GM12878 (cell line): ENCODE measurements around the gene PRR9. TPM values are rescaled to one million over a fixed set of nuclear protein-coding genes. Genes with fewer than 3 reads are reported as not detected.

Experiments used
- ATAC-seq: fragments of 200-7000 bp; cut with Tn5 transposase; 3 replicates; pipeline ENCODE4 v1.9.1; 2020; ENCODE audit warnings: mild to moderate bottlenecking, moderate library complexity
- BruUV-seq: library from RNA; stranded (reverse); fragments of 400-500 nt; replicated peaks from 2 replicates; lab custom pipeline; 2021; lab: Mats Ljungman, UMichigan
- CTCF ChIA-PET: fragments of 300-600 bp; sonication (Branson Sonifier 250); formaldehyde crosslinking; extraction: SDS; loops from one replicate; lab custom pipeline; 2021; ENCODE audit warnings: inconsistent platforms; lab: Yijun Ruan, JAX
- POLR2A ChIA-PET: fragments of 350-600 bp; formaldehyde crosslinking; extraction: SDS; loops from one replicate; lab custom pipeline; 2021; ENCODE audit warnings: inconsistent platforms; lab: Charles Lee
- RAD21 ChIA-PET: fragments of 300-600 bp; sonication (Branson Sonifier 250); formaldehyde crosslinking; loops from one replicate; lab custom pipeline; 2023; ENCODE audit warnings: antibody characterized with exemption; ENCODE audit not compliant: unreplicated experiment; lab: Charles Lee
- SMC1A ChIA-PET: fragments of 300-600 bp; sonication (Branson Sonifier 250); formaldehyde crosslinking; loops from one replicate; lab custom pipeline; 2023; ENCODE audit not compliant: unreplicated experiment, uncharacterized antibody; lab: Charles Lee
- DNase-seq: peaks from one replicate; pipeline ENCODE4 v3.0.0-alpha.2; 2011; ENCODE audit warnings: low read depth, low spot score
- FAIRE-seq: peaks from 3 replicates; lab custom pipeline; 2011; peaks lifted over from hg19 to GRCh38; lab: Jason Lieb, UNC
- H2AFZ ChIP-seq: 2 replicates; pipeline ENCODE4 v1.6.0; 2011; ENCODE audit warnings: low read depth, low read length, control low read depth; ENCODE audit not compliant: control insufficient read depth
- H3K27ac ChIP-seq: 2 replicates; pipeline ENCODE4 v1.5.1; 2011; ENCODE audit warnings: control low read depth; ENCODE audit not compliant: control insufficient read depth, insufficient read depth
- H3K27me3 ChIP-seq, 2 experiments: replicated peaks in 1 of 2; 2 replicates each; pipeline versions ENCODE4 v1.6.0 to v1.6.1; 2011; ENCODE audit warnings: low read length in 1 of 2; ENCODE audit not compliant: control insufficient read depth in 2 of 2, insufficient read depth in 2 of 2
- H3K36me3 ChIP-seq, 2 experiments: 2 replicates each; pipeline ENCODE4 v1.5.1; 2011; ENCODE audit warnings: low read length in 1 of 2; ENCODE audit not compliant: control insufficient read depth in 2 of 2, insufficient read depth in 2 of 2
- H3K4me1 ChIP-seq: 2 replicates; pipeline ENCODE4 v1.6.1; 2011; ENCODE audit warnings: mild to moderate bottlenecking, low read length, moderate library complexity, mixed read lengths; ENCODE audit not compliant: control insufficient read depth, insufficient read depth
- H3K4me2 ChIP-seq: 2 replicates; pipeline ENCODE4 v1.6.0; 2011; ENCODE audit warnings: control low read depth; ENCODE audit not compliant: control insufficient read depth, insufficient read depth
- H3K4me3 ChIP-seq: fragments of 200-600 bp; sonication (generic); 2 replicates; pipeline ENCODE4 v1.5.1; 2016
- H3K79me2 ChIP-seq: 2 replicates; pipeline ENCODE4 v1.6.0; 2011; ENCODE audit warnings: low read length; ENCODE audit not compliant: control insufficient read depth, insufficient read depth
- H3K9ac ChIP-seq: 2 replicates; pipeline ENCODE4 v1.8.0; 2011; ENCODE audit warnings: low read length, control low read depth, mixed read lengths; ENCODE audit not compliant: control insufficient read depth, insufficient read depth
- H3K9me3 ChIP-seq: replicated peaks from 3 replicates; pipeline ENCODE4 v1.5.1; 2011; ENCODE audit warnings: mild to moderate bottlenecking, low read length; ENCODE audit not compliant: control insufficient read depth, insufficient read depth
- H4K20me1 ChIP-seq: 2 replicates; pipeline ENCODE4 v1.6.0; 2011; ENCODE audit not compliant: control insufficient read depth, insufficient read depth
- ASH2L ChIP-seq: fragments of 300-600, 200-600 bp; sonication (generic); IDR thresholded peaks from 2 replicates; pipeline ENCODE4 v1.6.1; 2017; ENCODE audit warnings: low read depth, mild to moderate bottlenecking, borderline replicate concordance
- CHD4 ChIP-seq: fragments of 200-600 bp; sonication (generic); IDR thresholded peaks from 2 replicates; pipeline ENCODE4 v1.6.1; 2016; ENCODE audit warnings: mild to moderate bottlenecking
- CTCF ChIP-seq, 3 experiments: IDR thresholded peaks in 2 of 3; conservative IDR thresholded peaks in 1 of 3; 2 replicates each; pipeline ENCODE4 v1.5.1; 2011; ENCODE audit warnings: low read depth in 3 of 3, low read length in 3 of 3, mild to moderate bottlenecking in 3 of 3, control low read depth in 2 of 3, moderate library complexity in 2 of 3, inconsistent platforms in 1 of 3, mixed read lengths in 1 of 3; ENCODE audit not compliant: control insufficient read depth in 2 of 3, insufficient read depth in 1 of 3; ENCODE audit errors: extremely low read depth in 1 of 3
- ELK1 ChIP-seq: IDR thresholded peaks from 2 replicates; pipeline ENCODE4 v1.6.1; 2012; ENCODE audit warnings: low read depth, low read length, improper control_type of control experiment
- FOXM1 ChIP-seq: IDR thresholded peaks from 2 replicates; pipeline ENCODE4 v1.6.1; 2012; ENCODE audit warnings: low read depth, mild to moderate bottlenecking, inconsistent platforms, low read length, moderate library complexity
- IKZF1 ChIP-seq: fragments of 450-650 bp; conservative IDR thresholded peaks from 2 replicates; pipeline ENCODE4 v1.6.1; 2017; ENCODE audit warnings: antibody characterized with exemption, mild to moderate bottlenecking
- NR2F1 ChIP-seq: fragments of 450-650 bp; conservative IDR thresholded peaks from 2 replicates; pipeline ENCODE4 v1.6.1; 2017; ENCODE audit warnings: mild to moderate bottlenecking
- PAX5 ChIP-seq: IDR thresholded peaks from 2 replicates; pipeline ENCODE4 v1.6.1; 2011; ENCODE audit warnings: low read depth, low read length, borderline replicate concordance
- RUNX3 ChIP-seq: IDR thresholded peaks from 2 replicates; pipeline ENCODE4 v1.6.1; 2012; ENCODE audit warnings: low read length, inconsistent platforms
- TBL1XR1 ChIP-seq: IDR thresholded peaks from 2 replicates; pipeline ENCODE4 v1.6.1; 2012; ENCODE audit warnings: low read depth, low read length, improper control_type of control experiment
- ZNF384 ChIP-seq: IDR thresholded peaks from 2 replicates; pipeline ENCODE4 v1.6.1; 2012; ENCODE audit warnings: low read depth, mild to moderate bottlenecking, low read length, improper control_type of control experiment, borderline replicate concordance
- WGBS: methylation state at CpG from one replicate; pipeline ENCODE4 v1.1.6; 2016; ENCODE audit warnings: low lambda C conversion rate; ENCODE audit not compliant: insufficient replicate concordance, insufficient coverage; ENCODE audit errors: missing lambda C conversion rate; 5-methylcytosine and 5-hydroxymethylcytosine counted together
- in situ Hi-C: fragments of 300-500 bp; cut with MboI; formaldehyde crosslinking; loops from 9 replicates; pipeline ENCODE4 v1.14.3; 2018; ENCODE audit warnings: mixed read lengths
- intact Hi-C: fragments of 100-400 bp; cut with micrococcal nuclease; formaldehyde crosslinking; loops from one replicate; pipeline ENCODE4 v1.14.2; 2022; ENCODE audit not compliant: unreplicated experiment
- polyA plus RNA-seq, 11 experiments: library from polyadenylated mRNA; depleted of rRNA in 4 of 11; unstranded in 6 of 11; stranded (reverse) in 5 of 11; fragments of >200 nt; fragmentation: Nextera tagmentation in 4 of 11; fragmentation: Illumina TruSeq in 1 of 11; extraction: Ambion mirVana in 4 of 11; extraction: Trizol in 1 of 11; gene quantifications; 1 replicate in 1 of 11; 2 replicates in 10 of 11; pipeline versions ENCODE4 v1.2.1 to v1.2.3, GENCODE V29; 2011 to 2016; ENCODE audit warnings: inconsistent platforms in 2 of 11, missing spikeins in 2 of 11, low read depth in 1 of 11
- total RNA-seq, 4 experiments: library from RNA; depleted of rRNA in 3 of 4; stranded (reverse); fragments of >200 nt in 3 of 4; fragmentation: Illumina TruSeq in 1 of 4; extraction: Trizol in 1 of 4; gene quantifications; 2 replicates each; pipeline versions ENCODE4 v1.2.1 to v1.2.3, GENCODE V29; 2013 to 2021

The PRR9 gene
- total and polyA plus RNA-seq, 10 of the 15 experiments (the other 5 are each of a cell fraction or from before 2014, with no cell fraction given) = not detected

GRCh38 chr1:153253076-153253475, 35.7 kb downstream of the PRR9 start:
- CTCF ChIA-PET = interaction anchor here (0.6 to 5.6 kb wide), 18 partner anchors 10 to 518 kb away, joined by 3 to 27 read pairs (median 5); no protein-coding TSS in a partner anchor
- H3K4me1 ChIP-seq = no peaks in the 10 kb centered on the region
- in situ Hi-C loops = no loop called here
- TF ChIP-seq PAX5 (no peak), ASH2L (no peak), NR2F1 (no peak), ZNF384 (no peak), ELK1 (no peak), RUNX3 (no peak), FOXM1 (no peak), CHD4 (no peak), IKZF1 (no peak), TBL1XR1 (no peak), CTCF (IDR thresholded peaks at IDR 0.05 in 2 of 3, conservative IDR thresholded peaks at IDR 0.05 in 1 of 3; ENCODE audit: control insufficient read depth in 2 of 3, extremely low read depth in 1 of 3, insufficient read depth in 1 of 3, low read depth in 3 of 3, low read length in 3 of 3) (no peak)
- TF ChIP-seq, all 136 proteins: peak for 0
- Histone ChIP-seq H3K9me3 (no peaks in the 10 kb centered on the region), H4K20me1 (no peaks in the 10 kb centered on the region), H3K4me2 (no peak overlapping the region), H3K9ac (no peak overlapping the region), H3K4me3 (no peak overlapping the region), H3K27me3 (no peaks in the 10 kb centered on the region), H3K79me2 (no peaks in the 10 kb centered on the region), H3K36me3 (no peaks in the 10 kb centered on the region), H3K27ac (no peak overlapping the region), H2AFZ (no peak overlapping the region)
- SMC1A ChIA-PET = interaction anchor here (0.7 to 5.2 kb wide), 10 partner anchors 9 to 92 kb away, joined by 3 to 42 read pairs (median 10); no protein-coding TSS in a partner anchor
- POLR2A ChIA-PET = interaction anchor here (0.9 to 2.1 kb wide), 3 partner anchors 9 to 90 kb away, joined by 3 to 11 read pairs (median 4); no protein-coding TSS in a partner anchor
- DNase-seq (no peak), ATAC-seq (no peak), FAIRE-seq (no peak)
- RAD21 ChIA-PET = interaction anchor here (1.2 to 3.5 kb wide), 3 partner anchors 10 to 22 kb away, joined by 3 to 26 read pairs (median 3); no protein-coding TSS in a partner anchor
- intact Hi-C loops = no loop called here
- no TSS peak for BruUV-seq
- whole genome bisulfite sequencing = 42% methylated on average over 2 of the region's 2 CpGs
